MM.1S (cell line): ENCODE measurements around the gene SMOC2.

ENCODE experiments used
- EZH2 ChIP-seq: fragments of 300-600 bp; sonication (generic); optimal IDR thresholded peaks from 2 replicates; pipeline ENCODE3; 2017; ENCODE audit warnings: low read depth, mild to moderate bottlenecking, antibody characterized with exemption, low read length, mixed read lengths
- TF ChIP-seq, protein P1 (sequence below): fragments of 300-600 bp; sonication (generic); IDR thresholded peaks from 2 replicates; pipeline ENCODE4 v1.5.1; 2016; ENCODE audit warnings: antibody characterized with exemption, low read length, mixed read lengths

DNA sequence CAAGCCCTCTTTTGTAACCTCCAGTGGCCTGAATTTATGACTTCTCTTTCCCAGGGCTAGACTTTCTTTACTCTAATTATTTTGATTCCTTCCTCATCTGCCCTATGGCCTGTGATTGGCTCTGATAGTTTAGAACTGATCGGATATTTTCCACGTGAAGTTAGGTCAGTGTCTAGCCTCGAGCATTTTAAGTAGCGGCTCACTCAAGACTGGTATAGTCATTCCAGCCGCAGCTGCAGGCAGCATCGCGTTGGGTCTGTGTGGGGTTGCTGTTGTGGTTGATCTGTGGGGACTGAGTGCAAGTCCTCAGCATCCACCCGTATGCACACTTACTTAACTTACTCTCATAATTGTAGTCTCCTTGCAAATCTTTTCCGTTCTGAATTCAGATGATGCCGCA is 105.7 kb downstream of the SMOC2 start:
- TF ChIP-seq, protein P1, sequence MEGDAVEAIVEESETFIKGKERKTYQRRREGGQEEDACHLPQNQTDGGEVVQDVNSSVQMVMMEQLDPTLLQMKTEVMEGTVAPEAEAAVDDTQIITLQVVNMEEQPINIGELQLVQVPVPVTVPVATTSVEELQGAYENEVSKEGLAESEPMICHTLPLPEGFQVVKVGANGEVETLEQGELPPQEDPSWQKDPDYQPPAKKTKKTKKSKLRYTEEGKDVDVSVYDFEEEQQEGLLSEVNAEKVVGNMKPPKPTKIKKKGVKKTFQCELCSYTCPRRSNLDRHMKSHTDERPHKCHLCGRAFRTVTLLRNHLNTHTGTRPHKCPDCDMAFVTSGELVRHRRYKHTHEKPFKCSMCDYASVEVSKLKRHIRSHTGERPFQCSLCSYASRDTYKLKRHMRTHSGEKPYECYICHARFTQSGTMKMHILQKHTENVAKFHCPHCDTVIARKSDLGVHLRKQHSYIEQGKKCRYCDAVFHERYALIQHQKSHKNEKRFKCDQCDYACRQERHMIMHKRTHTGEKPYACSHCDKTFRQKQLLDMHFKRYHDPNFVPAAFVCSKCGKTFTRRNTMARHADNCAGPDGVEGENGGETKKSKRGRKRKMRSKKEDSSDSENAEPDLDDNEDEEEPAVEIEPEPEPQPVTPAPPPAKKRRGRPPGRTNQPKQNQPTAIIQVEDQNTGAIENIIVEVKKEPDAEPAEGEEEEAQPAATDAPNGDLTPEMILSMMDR = no peak
- TF ChIP-seq EZH2 = no peak
